Glutamatergic neuron (in vitro differentiated cells): ENCODE data around the gene TWF1. TPM values are rescaled to one million over a fixed set of nuclear protein-coding genes. Genes with fewer than 3 reads are reported as not detected.

Experiments used
- DNase-seq: peaks from one replicate; pipeline ENCODE4 v3.0.0; 2022
- H3K27ac Mint-ChIP-seq: one replicate; pipeline ENCODE4 v1.8.0; 2020; ENCODE audit warnings: mild to moderate bottlenecking, mixed read lengths, inconsistent platforms; ENCODE audit not compliant: unreplicated experiment
- H3K27me3 Mint-ChIP-seq: one replicate; pipeline ENCODE4 v1.8.0; 2020; ENCODE audit warnings: mild to moderate bottlenecking, moderate library complexity, mixed read lengths, inconsistent platforms; ENCODE audit not compliant: unreplicated experiment
- H3K36me3 Mint-ChIP-seq: one replicate; pipeline ENCODE4 v1.8.0; 2020; ENCODE audit warnings: mild to moderate bottlenecking, mixed read lengths, inconsistent platforms; ENCODE audit not compliant: unreplicated experiment
- H3K4me1 Mint-ChIP-seq: one replicate; pipeline ENCODE4 v1.8.0; 2020; ENCODE audit warnings: mild to moderate bottlenecking, low read depth, mixed read lengths, inconsistent platforms; ENCODE audit not compliant: unreplicated experiment
- H3K4me3 Mint-ChIP-seq: one replicate; pipeline ENCODE4 v1.8.0; 2020; ENCODE audit warnings: mild to moderate bottlenecking, mixed read lengths, inconsistent platforms; ENCODE audit not compliant: unreplicated experiment
- H3K9me3 Mint-ChIP-seq: one replicate; pipeline ENCODE4 v1.8.0; 2020; ENCODE audit warnings: mild to moderate bottlenecking, moderate library complexity, mixed read lengths, inconsistent platforms; ENCODE audit not compliant: unreplicated experiment
- CTCF ChIP-seq: fragments of 200-600 bp; sonication (generic); IDR thresholded peaks from one replicate; pipeline ENCODE4 v1.5.0; 2021; ENCODE audit not compliant: partially characterized antibody, unreplicated experiment
- total RNA-seq: library from RNA; stranded (reverse); fragmentation: NEBNext Ultra II Directional; extraction: Animal tissue kit (Norgen Biotek cat#: 25700); gene quantifications from one replicate; pipeline ENCODE4 v1.2.1, GENCODE V29; 2021; ENCODE audit not compliant: unreplicated experiment

TWF1 gene
- total RNA-seq, 1 donor from 2014 or later: 30.1 TPM

GRCh38 chr12:43762596-43762995 lies 43.5 kb downstream of the TWF1 start:
- Mint-ChIP-seq H3K27me3 (peaks cover 2% of the 10 kb centered on the region), H3K36me3 (no peaks in the 10 kb centered on the region), H3K9me3 (peaks cover 9% of the 10 kb centered on the region), H3K4me1 (peaks cover 10% of the 10 kb centered on the region), H3K27ac (no peak overlapping the region), H3K4me3 (no peak overlapping the region)
- no peak for TF ChIP-seq CTCF
- no peak for DNase-seq

GRCh38 chr12:43761500-43761899 lies 44.6 kb downstream of the TWF1 start:
- H3K27ac Mint-ChIP-seq: no peak overlapping the region
- no peak overlapping the region for H3K4me3 Mint-ChIP-seq
- DNase-seq: no peak
- no peaks in the 10 kb centered on the region for H3K36me3 Mint-ChIP-seq
- TF ChIP-seq CTCF: no peak
- H3K27me3 Mint-ChIP-seq: peaks cover 2% of the 10 kb centered on the region
- H3K4me1 Mint-ChIP-seq: peaks cover 12% of the 10 kb centered on the region
- peaks cover 10% of the 10 kb centered on the region for H3K9me3 Mint-ChIP-seq

GRCh38 chr12:43760396-43760795 lies 45.7 kb downstream of the TWF1 start:
- peak overlapping the region; percentile 17 for H3K27ac Mint-ChIP-seq
- H3K4me3 Mint-ChIP-seq: peak overlapping the region; percentile 61
- peaks cover 12% of the 10 kb centered on the region for H3K4me1 Mint-ChIP-seq
- peaks cover 10% of the 10 kb centered on the region for H3K9me3 Mint-ChIP-seq
- TF ChIP-seq CTCF: no peak
- H3K36me3 Mint-ChIP-seq: no peaks in the 10 kb centered on the region
- no peak for DNase-seq
- peaks cover 2% of the 10 kb centered on the region for H3K27me3 Mint-ChIP-seq

- H3K36me3 Mint-ChIP-seq: no peaks in the 10 kb centered on the region
- H3K4me1 Mint-ChIP-seq: peaks cover 12% of the 10 kb centered on the region
- peak within 1 kb of the TSS; percentile 85 for H3K27ac Mint-ChIP-seq
These were observed 47.2 kb downstream of the TWF1 start, which contains the start of the genes IRAK4 and PUS7L for GRCh38 chr12:43758728-43759563. TSS of gene IRAK4 (plus strand) at chr12:43758951. CDS start at chr12:43768112, 9,161 bp downstream. TSS of gene PUS7L (minus strand) at chr12:43758790. CDS start at chr12:43755245, 3,545 bp downstream.

More at GRCh38 chr12:43758728-43759563, 47.2 kb downstream of the TWF1 start, which contains the start of the genes IRAK4 and PUS7L:
- Mint-ChIP-seq H3K27me3 (peaks cover 2% of the 10 kb centered on the region), H3K4me3 (peak within 1 kb of the TSS; percentile 89), H3K9me3 (peaks cover 10% of the 10 kb centered on the region)
- peak; percentile 17 for TF ChIP-seq CTCF
- DNase-seq: peak; percentile 93
